Naive B cell (primary cell): Measurements from ENCODE around the gene BBS12. TPM values are rescaled to one million over a fixed set of nuclear protein-coding genes. Genes with fewer than 3 reads are reported as not detected.

Experiments used
- ATAC-seq, 2 donors: fragments of 150-1000 bp; cut with Tn5 transposase; 2 replicates each; pipeline ENCODE4 v1.10.0; 2021; ENCODE audit warnings: low read depth in 2 of 2, mild to moderate bottlenecking in 2 of 2, moderate library complexity in 2 of 2
- DNase-seq: peaks from one replicate; pipeline ENCODE4 v3.0.0; 2022
- H3K27ac Mint-ChIP-seq, 6 donors: one replicate each; pipeline ENCODE4 v1.8.0; 2020 to 2022; ENCODE audit warnings: mild to moderate bottlenecking in 6 of 6, mixed read lengths in 6 of 6, moderate library complexity in 5 of 6, inconsistent platforms in 2 of 6
- H3K27me3 Mint-ChIP-seq, 3 donors: one replicate each; pipeline ENCODE4 v1.8.0; 2021 to 2022; ENCODE audit warnings: mixed read lengths in 3 of 3, mild to moderate bottlenecking in 1 of 3
- H3K36me3 Mint-ChIP-seq, 2 donors: one replicate each; pipeline ENCODE4 v1.8.0; 2020 to 2022; ENCODE audit warnings: mixed read lengths in 2 of 2, inconsistent platforms in 1 of 2, mild to moderate bottlenecking in 1 of 2
- H3K4me1 Mint-ChIP-seq, 3 donors: one replicate each; pipeline ENCODE4 v1.8.0; 2020 to 2022; ENCODE audit warnings: mixed read lengths in 3 of 3, inconsistent platforms in 1 of 3, mild to moderate bottlenecking in 1 of 3, moderate library complexity in 1 of 3
- H3K4me3 Mint-ChIP-seq, 8 donors: one replicate each; pipeline ENCODE4 v1.8.0; 2020 to 2022; ENCODE audit warnings: mild to moderate bottlenecking in 8 of 8, mixed read lengths in 8 of 8, moderate library complexity in 8 of 8, inconsistent platforms in 2 of 8
- H3K9me3 Mint-ChIP-seq, 7 donors: one replicate each; pipeline ENCODE4 v1.8.0; 2020 to 2022; ENCODE audit warnings: mixed read lengths in 7 of 7, mild to moderate bottlenecking in 5 of 7, inconsistent platforms in 2 of 7, moderate library complexity in 1 of 7
- polyA plus RNA-seq, 6 donors: library from polyadenylated mRNA; unstranded; fragments of 300-500 nt; fragmentation: Illumina TruSeq; gene quantifications; one replicate each; pipeline ENCODE4 v1.2.3, GENCODE V29; 2021; ENCODE audit warnings: low read depth in 6 of 6

Gene BBS12
- polyA plus RNA-seq, result 1 to 10 TPM in 5 of 6 donors, under 1 TPM in 1; 0.92 to 2.1 (median 1.4) TPM

DNA sequence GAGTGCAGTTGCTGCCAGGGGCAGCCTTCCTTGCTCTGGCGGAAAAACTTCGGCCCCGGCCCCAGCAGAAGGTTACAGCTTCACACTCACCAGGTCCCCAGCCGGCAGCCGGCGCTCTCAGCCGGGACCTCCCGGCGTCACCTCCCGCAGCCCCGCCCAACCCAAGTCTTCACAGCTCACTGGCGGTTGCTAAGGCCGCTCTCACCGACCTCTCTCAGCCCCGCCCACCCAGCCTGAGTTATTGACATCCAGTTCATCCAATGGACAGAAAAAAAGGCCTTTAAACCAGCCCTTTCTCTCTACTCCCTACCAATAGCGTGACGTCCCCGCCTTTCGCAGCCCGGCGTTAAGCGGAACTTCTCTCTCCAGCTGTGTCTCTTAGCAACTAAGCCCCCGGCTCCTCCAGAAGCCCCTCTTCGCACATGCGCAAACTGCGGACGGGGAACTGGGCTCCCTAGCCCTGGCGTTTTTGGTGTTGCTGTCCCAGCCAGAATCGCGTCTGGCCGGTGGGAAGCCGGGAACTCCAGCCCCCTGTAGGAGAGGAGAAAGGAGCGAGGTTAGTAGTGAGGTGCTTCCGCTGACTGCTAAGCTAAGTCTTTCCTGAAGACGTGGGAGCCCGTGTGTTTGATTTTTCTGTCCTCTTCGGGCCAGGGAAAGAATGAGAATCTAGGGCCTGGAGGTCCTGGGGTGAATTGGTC lies at the start of gene BBS12:
Gene BBS12 (plus strand): TSS at position 376 of the 698 bp plus-strand sequence. CDS start 9,189 bp downstream, outside the sequence.
- Mint-ChIP-seq H3K36me3 (peaks cover 7% of the 10 kb centered on the region in 2 donors), H3K4me1 (peaks cover 9 to 24% (median 15%) of the 10 kb centered on the region in 3 donors), H3K27me3 (no peaks in the 10 kb centered on the region), H3K4me3 (peak within 1 kb of the TSS; percentile 88 to 99 (median 98)), H3K9me3 (peaks cover 0 to 3% (median 0%) of the 10 kb centered on the region in 7 donors), H3K27ac (peak within 1 kb of the TSS; percentile 95 to 100 (median 99))
- DNase-seq (peak; percentile 100), ATAC-seq (peak; percentile 94)

DNA sequence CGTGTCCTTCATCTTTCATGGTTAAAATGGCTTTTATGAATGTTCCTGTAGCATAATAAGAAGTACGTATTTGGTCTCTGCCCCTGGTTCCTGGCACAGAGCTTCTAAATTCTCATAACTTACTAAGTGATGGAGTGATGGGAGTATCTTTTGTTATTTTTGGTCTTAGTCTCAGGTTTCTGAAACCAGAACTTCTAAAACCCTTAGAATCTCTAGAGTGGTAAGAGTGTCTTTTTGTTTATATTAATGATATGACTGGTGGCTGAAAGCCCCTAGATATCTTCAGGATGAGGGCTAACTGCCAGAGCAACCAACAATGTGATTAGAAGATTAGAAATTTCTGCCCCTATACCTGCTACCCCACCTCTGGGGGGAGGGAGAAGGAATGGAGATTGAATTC lies 45.8 kb upstream of the BBS12 start:
- peaks cover 4 to 22% (median 9%) of the 10 kb centered on the region in 3 donors for H3K27me3 Mint-ChIP-seq
- H3K36me3 Mint-ChIP-seq, result no peaks in the 10 kb centered on the region
- DNase-seq (no peak), ATAC-seq (no peak)
- no peak overlapping the region for H3K4me3 Mint-ChIP-seq
- H3K4me1 Mint-ChIP-seq, result no peaks in the 10 kb centered on the region
- peaks cover 7 to 30% (median 14%) of the 10 kb centered on the region in 7 donors for H3K9me3 Mint-ChIP-seq
- no peak overlapping the region for H3K27ac Mint-ChIP-seq

DNA sequence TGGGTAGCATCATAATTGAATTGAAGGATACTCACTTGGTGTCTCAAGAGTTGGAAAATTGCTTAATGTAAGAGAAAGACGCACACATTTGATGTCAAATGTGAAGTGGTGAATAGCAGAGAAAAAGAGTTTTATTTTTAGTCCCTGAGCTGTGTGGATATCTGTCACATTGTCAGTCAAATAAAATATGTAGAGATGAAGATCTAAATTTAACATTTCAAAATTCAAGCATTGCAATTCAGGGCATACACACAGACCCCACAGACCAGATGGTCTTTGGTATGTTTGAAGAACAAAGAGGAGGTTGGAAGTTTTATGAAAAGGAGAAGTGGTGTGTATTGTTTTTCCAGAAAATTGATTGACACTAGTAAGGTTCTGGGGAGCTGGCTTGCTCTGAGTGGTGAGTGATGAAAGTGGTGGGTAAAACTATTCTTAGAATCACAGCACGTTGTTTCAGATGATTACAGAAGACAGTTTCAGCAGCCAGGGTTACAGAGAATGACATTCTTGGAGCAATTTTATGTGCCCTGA lies 44.9 kb upstream of the BBS12 start:
- Mint-ChIP-seq H3K9me3 (peaks cover 0 to 21% (median 6%) of the 10 kb centered on the region in 7 donors), H3K27me3 (peaks cover 4 to 31% (median 12%) of the 10 kb centered on the region in 3 donors), H3K27ac (no peak overlapping the region), H3K4me1 (no peaks in the 10 kb centered on the region), H3K4me3 (no peak overlapping the region), H3K36me3 (no peaks in the 10 kb centered on the region)
- DNase-seq (no peak), ATAC-seq (no peak)

DNA sequence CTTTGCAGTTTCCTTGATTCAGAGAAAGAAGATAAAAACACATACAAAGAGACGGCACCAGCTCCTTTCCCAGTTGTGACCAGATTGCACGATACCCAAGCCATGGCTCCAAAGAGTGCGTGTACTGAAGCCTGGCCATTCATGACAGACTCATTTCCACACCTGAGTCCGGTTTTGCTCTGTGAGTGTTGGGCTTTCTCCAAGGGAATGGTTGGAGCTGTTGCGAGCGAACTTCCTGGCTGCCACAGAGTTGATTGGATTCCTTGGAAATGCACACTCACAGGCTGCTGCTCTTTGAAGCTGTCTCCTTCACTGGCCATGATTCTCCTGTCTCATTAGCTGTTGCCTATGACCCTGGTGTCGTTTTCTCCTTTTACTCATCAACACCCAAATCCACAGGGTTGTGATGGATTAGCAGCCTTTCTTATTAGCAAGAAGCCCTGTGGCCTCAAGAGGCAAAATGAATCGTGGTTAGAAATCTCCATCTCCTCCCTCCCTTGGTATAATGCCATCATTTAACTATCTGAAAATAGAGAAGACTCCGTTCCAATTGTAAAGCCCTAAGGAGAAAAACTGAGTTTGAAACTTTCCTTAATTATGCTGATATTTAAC lies 43.9 kb upstream of the BBS12 start:
- ATAC-seq, result no peak
- no peaks in the 10 kb centered on the region for H3K36me3 Mint-ChIP-seq
- H3K27ac Mint-ChIP-seq, result no peak overlapping the region
- no peak for DNase-seq
- H3K9me3 Mint-ChIP-seq, result peaks cover 0 to 10% (median 4%) of the 10 kb centered on the region in 7 donors
- H3K4me1 Mint-ChIP-seq, result no peaks in the 10 kb centered on the region
- no peak overlapping the region for H3K4me3 Mint-ChIP-seq
- peaks cover 4 to 34% (median 9%) of the 10 kb centered on the region in 3 donors for H3K27me3 Mint-ChIP-seq

DNA sequence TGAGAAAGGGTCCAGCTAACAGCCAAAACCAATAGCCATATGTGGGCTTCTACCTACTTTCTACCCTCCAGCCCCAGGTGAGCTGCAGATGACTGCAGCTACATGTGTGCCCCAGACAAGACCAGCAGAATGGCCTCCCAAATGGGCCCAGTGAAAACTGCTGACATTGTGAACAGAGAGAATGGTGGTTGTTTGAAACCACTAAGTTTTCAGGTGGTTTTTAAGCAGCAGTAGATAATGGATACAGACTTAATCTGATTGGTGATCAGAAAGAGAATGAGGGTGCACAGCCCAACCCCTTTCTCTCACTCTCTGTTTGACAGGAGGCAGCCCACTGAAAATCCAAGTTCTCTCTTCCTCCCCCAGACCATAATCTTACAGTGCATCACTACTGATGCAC lies 42.5 kb upstream of the BBS12 start:
- no peak overlapping the region for H3K4me3 Mint-ChIP-seq
- H3K4me1 Mint-ChIP-seq, result no peaks in the 10 kb centered on the region
- no peak overlapping the region for H3K27ac Mint-ChIP-seq
- H3K27me3 Mint-ChIP-seq, result peaks cover 11 to 46% (median 20%) of the 10 kb centered on the region in 3 donors
- ATAC-seq (no peak), DNase-seq (no peak)
- no peaks in the 10 kb centered on the region for H3K36me3 Mint-ChIP-seq
- no peaks in the 10 kb centered on the region for H3K9me3 Mint-ChIP-seq

DNA sequence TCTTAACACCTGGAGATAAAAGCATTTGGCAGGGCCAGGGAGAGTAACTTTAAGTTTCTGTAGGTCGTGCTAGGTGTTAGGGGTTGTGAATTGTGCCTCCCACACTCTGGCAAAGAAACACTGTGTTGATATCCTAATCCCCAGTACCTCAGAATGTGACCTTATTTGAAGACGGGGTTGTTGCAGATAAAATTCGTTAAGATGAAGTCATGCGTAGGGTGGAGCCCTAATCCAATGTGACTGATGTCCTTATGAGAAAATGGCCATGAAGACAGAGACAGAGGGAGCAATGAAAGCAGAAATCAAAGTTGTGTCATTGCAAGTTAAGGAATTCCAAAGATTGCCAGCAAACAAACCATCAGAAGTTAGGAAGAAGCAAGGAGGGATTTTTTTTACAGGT lies 40.5 kb upstream of the BBS12 start:
- Mint-ChIP-seq H3K27ac (no peak overlapping the region), H3K4me1 (no peaks in the 10 kb centered on the region), H3K36me3 (no peaks in the 10 kb centered on the region), H3K9me3 (peaks cover 0 to 5% (median 0%) of the 10 kb centered on the region in 7 donors), H3K27me3 (peaks cover 21 to 54% (median 23%) of the 10 kb centered on the region in 3 donors), H3K4me3 (no peak overlapping the region)
- ATAC-seq (no peak), DNase-seq (no peak)

DNA sequence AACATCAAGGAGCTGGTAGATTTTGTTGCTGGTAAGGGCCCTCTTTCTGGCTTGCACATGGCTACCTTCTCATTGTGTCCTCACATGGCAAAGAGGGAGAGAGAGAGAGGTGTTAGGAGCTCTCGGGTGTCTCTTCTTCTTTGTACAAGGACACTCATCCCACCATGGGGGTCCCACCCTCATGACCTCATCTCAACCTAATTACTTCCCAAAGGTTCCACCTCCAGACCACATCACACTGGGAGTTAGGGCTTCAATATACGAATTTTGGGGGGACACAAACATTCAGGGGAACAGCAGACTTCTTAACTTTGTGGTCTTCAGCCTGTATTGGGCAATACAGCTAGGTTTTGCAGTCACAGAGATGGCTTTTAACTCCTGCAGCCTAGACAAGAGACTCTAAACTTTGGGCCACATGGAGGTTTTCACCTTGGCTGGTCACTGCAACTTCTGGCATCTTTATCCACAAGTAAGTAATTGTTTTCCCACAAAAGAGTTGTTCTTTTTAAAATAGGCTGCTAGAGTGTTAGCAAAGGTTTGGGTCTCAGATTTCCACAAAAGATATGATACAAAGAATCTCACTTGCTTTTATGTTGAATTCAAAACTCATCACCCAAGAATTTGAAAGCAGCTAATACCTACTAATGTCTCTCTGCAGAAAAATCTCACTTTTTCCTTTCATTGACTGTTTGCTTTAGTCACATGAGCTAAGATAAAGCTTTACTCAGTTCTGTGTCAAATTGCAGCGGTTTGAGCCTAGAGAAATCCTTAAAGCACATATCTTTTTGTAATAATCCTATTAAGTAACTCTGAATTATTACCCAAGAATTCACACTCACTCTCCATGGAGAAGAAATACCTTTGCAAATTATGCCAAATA lies 39.6 kb upstream of the BBS12 start:
- Mint-ChIP-seq H3K4me3 (no peak overlapping the region), H3K9me3 (peaks cover 0 to 5% (median 0%) of the 10 kb centered on the region in 7 donors), H3K27me3 (peaks cover 17 to 54% (median 23%) of the 10 kb centered on the region in 3 donors), H3K36me3 (no peaks in the 10 kb centered on the region), H3K27ac (no peak overlapping the region), H3K4me1 (no peaks in the 10 kb centered on the region)
- DNase-seq, result no peak
- ATAC-seq, result no peak

DNA sequence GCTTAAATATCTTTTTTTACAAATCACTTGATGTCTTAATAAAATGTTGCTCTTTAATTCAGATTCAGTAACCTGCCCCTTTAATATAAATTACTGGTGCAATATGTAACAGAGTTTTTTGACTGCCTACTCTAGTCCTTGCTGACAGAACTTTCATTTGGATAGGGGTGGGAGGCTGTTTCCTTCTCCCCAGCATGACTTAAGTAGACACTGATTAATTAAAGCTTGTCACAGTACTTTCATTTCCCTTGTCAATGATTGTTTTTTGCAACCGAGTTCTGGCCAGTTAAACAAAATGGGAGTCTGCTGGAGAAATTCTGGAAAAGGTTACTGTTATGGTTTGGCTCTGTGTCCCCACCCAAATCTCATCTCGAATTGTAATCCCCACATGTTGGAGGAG lies 37.3 kb upstream of the BBS12 start:
- no peak for DNase-seq
- Mint-ChIP-seq H3K36me3 (no peaks in the 10 kb centered on the region), H3K9me3 (peaks cover 0 to 5% (median 0%) of the 10 kb centered on the region in 7 donors), H3K4me1 (no peaks in the 10 kb centered on the region), H3K27ac (no peak overlapping the region), H3K4me3 (no peak overlapping the region), H3K27me3 (peaks cover 17 to 46% (median 28%) of the 10 kb centered on the region in 3 donors)
- no peak for ATAC-seq

DNA sequence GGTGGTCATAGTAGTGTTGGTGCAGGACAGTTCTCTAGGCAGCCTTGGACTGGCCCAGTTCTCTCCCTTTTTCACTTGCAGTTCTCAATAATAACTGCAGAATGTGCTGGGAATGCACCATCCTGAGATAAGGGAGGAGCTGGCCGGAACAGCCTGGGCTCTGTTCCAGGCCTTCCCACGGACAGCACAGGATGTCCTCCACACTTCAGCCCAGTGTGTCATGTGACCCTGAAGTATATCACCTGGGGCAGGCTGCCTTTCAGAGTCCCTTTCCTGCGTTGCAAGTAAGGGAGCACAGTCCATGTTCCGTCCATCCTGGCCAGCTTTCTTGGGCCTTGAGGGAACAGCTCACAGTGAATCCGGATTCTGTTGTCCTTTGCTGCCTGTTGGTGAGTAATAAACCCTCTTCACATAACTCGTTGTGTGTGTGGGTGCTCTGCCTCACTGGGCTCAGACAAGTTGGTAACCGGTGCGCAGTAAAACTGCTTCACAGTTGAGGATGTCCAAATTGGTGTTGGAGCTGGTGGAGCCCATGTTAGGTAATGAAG lies 32.3 kb upstream of the BBS12 start:
- Mint-ChIP-seq H3K36me3 (no peaks in the 10 kb centered on the region), H3K9me3 (peaks cover 0 to 5% (median 2%) of the 10 kb centered on the region in 7 donors), H3K27ac (peak overlapping the region in 1 of 6 donors; percentile 62), H3K4me3 (no peak overlapping the region), H3K27me3 (peaks cover 25 to 34% (median 29%) of the 10 kb centered on the region in 3 donors), H3K4me1 (no peaks in the 10 kb centered on the region)
- DNase-seq (no peak), ATAC-seq (no peak)

DNA sequence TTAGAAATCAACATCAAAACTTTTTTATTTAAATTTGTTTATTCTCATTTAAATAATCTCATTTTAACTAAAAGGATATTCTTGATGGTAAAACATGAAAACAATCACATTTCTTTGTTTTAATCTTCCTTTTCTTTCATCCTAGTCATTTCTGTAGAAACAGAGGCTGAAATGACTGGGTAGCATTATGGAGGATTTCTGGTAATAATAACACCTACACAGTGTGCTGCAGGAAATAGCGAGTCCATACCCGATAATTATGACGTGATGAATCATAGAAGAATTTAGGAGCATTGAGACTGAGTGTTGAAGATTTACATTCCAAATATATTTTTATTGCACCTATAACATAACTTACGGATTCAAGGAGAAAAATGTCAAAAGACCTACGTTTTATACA lies 31.4 kb upstream of the BBS12 start:
- Mint-ChIP-seq H3K4me3 (no peak overlapping the region), H3K9me3 (peaks cover 0 to 3% (median 0%) of the 10 kb centered on the region in 7 donors), H3K4me1 (no peaks in the 10 kb centered on the region), H3K36me3 (no peaks in the 10 kb centered on the region), H3K27me3 (peaks cover 22 to 34% (median 24%) of the 10 kb centered on the region in 3 donors), H3K27ac (no peak overlapping the region)
- DNase-seq (no peak), ATAC-seq (no peak)

DNA sequence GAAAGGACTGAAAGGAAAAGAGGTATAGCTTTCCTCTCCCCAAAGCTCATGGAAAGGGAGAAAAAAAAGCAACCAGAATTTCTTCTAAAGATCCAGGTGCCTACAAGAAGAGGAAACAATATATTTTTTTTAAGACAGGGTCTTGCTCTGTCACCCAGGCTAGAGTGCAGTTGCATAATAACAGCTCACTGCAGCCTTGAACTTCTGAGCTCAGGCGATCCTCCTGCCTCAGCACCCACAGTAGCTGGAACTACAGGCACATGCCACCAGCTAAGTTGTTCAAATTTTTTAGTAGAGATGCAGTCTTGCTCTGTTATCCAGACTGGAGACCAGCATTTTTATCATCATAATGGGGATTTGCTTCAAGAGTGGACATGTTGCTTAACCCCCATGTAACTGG lies 30.5 kb upstream of the BBS12 start:
- DNase-seq (no peak), ATAC-seq (no peak)
- Mint-ChIP-seq H3K9me3 (peaks cover 0 to 3% (median 0%) of the 10 kb centered on the region in 7 donors), H3K27ac (no peak overlapping the region), H3K36me3 (no peaks in the 10 kb centered on the region), H3K4me3 (no peak overlapping the region), H3K4me1 (no peaks in the 10 kb centered on the region), H3K27me3 (peaks cover 22 to 27% (median 24%) of the 10 kb centered on the region in 3 donors)

DNA sequence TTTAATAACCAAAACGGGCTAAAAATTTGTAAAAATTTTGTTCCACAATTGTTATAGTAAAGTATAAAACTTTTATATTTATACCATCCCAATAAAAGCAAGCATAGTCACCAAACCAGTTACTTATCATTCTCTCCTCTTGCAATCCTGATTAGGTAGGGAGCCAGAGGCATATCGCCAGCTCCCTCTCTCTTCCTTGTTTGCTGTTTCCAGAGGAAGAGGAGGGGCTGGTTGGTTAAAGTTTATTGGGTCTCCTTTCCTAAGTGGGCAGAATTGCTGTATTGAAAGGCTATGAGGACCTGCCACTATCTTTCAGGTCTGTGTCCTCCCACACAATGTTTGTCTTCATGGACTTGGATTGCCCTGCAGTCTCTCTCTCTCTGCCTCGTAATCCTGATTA lies 29.6 kb upstream of the BBS12 start:
- Mint-ChIP-seq H3K9me3 (peaks cover 0 to 3% (median 0%) of the 10 kb centered on the region in 7 donors), H3K27me3 (peaks cover 19 to 24% (median 22%) of the 10 kb centered on the region in 3 donors), H3K4me1 (no peaks in the 10 kb centered on the region), H3K27ac (no peak overlapping the region), H3K36me3 (no peaks in the 10 kb centered on the region), H3K4me3 (no peak overlapping the region)
- ATAC-seq, result no peak
- no peak for DNase-seq

DNA sequence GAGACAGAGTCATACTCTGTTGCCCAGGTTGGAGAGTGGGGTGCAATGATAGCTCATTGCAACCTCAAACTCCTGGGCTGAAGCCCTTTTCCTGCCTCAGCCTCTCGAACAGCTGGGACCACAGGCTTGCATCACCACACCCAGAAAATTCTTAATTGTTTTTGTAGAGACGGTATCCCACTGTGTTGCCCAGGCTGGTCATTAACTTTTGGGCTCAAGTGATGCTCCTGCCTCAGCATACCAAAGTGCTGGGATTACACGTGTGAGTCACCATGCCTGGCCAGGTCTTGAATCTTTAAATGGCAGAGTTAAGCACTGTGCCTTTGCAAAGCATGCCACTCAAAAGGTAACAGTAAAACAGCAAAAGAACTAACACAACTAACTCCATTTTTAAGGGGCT lies 28.6 kb upstream of the BBS12 start:
- Mint-ChIP-seq H3K4me3 (no peak overlapping the region), H3K27ac (no peak overlapping the region), H3K4me1 (no peaks in the 10 kb centered on the region), H3K27me3 (peaks cover 19 to 24% (median 22%) of the 10 kb centered on the region in 3 donors), H3K36me3 (no peaks in the 10 kb centered on the region), H3K9me3 (peaks cover 0 to 3% (median 0%) of the 10 kb centered on the region in 7 donors)
- no peak for ATAC-seq
- no peak for DNase-seq
